Type B pancreatic cell (in vitro differentiated cells): Measurements from ENCODE around the gene N4BP2. TPM values are rescaled to one million over a fixed set of nuclear protein-coding genes. Genes with fewer than 3 reads are reported as not detected.
A peak's percentile ranks its signal among the peaks of the same experiment; 100 is the strongest.

Source experiments
- DNase-seq: peaks from one replicate; pipeline ENCODE4 v3.0.0; 2021; ENCODE audit warnings: mixed read lengths; ENCODE audit not compliant: unreplicated experiment; ENCODE audit errors: extremely low spot score
- H3K27ac Mint-ChIP-seq: 2 replicates; pipeline ENCODE4 v1.8.0; 2021; ENCODE audit warnings: mild to moderate bottlenecking, mixed read lengths
- H3K27me3 Mint-ChIP-seq: 2 replicates; pipeline ENCODE4 v1.8.0; 2021; ENCODE audit warnings: mixed read lengths
- H3K36me3 Mint-ChIP-seq: 2 replicates; pipeline ENCODE4 v1.8.0; 2021; ENCODE audit warnings: mixed read lengths
- H3K4me1 Mint-ChIP-seq: one replicate; pipeline ENCODE4 v1.8.0; 2021; ENCODE audit warnings: mixed read lengths; ENCODE audit not compliant: unreplicated experiment
- H3K4me3 Mint-ChIP-seq: 2 replicates; pipeline ENCODE4 v1.8.0; 2021; ENCODE audit warnings: mild to moderate bottlenecking, mixed read lengths
- H3K9me3 Mint-ChIP-seq: 2 replicates; pipeline ENCODE4 v1.8.0; 2021; ENCODE audit warnings: mixed read lengths
- total RNA-seq: library from RNA; stranded (reverse); gene quantifications from 2 replicates; pipeline ENCODE4 v1.2.1, GENCODE V29; 2021; ENCODE audit warnings: low replicate concordance
- TF ChIP-seq, protein P1 (sequence below): fragments of 200-600 bp; sonication (generic); conservative IDR thresholded peaks from 2 replicates; pipeline ENCODE4 v1.5.0; 2021; ENCODE audit warnings: antibody characterized with exemption, mild to moderate bottlenecking

Gene N4BP2
- total RNA-seq, 1 donor from 2014 or later, result 33.0 TPM

DNA sequence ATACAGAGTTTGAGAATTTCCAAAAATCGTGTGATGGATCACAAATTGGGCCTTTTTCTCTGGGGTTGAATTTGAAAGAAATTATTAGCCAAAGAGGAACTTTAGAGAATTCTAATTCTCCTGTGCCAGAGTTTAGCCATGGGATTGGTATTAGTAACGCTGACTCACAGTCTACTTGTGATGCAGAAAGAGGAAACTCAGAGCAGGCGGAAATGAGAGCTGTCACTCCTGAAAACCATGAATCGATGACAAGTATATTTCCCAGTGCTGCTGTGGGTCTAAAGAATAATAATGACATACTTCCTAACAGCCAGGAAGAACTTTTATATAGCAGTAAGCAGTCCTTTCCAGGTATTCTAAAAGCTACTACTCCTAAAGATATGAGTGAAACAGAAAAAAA is 64.9 kb downstream of the N4BP2 start:
- TF ChIP-seq, protein P1, sequence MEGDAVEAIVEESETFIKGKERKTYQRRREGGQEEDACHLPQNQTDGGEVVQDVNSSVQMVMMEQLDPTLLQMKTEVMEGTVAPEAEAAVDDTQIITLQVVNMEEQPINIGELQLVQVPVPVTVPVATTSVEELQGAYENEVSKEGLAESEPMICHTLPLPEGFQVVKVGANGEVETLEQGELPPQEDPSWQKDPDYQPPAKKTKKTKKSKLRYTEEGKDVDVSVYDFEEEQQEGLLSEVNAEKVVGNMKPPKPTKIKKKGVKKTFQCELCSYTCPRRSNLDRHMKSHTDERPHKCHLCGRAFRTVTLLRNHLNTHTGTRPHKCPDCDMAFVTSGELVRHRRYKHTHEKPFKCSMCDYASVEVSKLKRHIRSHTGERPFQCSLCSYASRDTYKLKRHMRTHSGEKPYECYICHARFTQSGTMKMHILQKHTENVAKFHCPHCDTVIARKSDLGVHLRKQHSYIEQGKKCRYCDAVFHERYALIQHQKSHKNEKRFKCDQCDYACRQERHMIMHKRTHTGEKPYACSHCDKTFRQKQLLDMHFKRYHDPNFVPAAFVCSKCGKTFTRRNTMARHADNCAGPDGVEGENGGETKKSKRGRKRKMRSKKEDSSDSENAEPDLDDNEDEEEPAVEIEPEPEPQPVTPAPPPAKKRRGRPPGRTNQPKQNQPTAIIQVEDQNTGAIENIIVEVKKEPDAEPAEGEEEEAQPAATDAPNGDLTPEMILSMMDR, result no peak
- Mint-ChIP-seq H3K27me3 (no peaks in the 10 kb centered on the region), H3K27ac (no peak overlapping the region), H3K4me3 (no peak overlapping the region), H3K36me3 (peaks cover 26% of the 10 kb centered on the region), H3K4me1 (no peaks in the 10 kb centered on the region), H3K9me3 (no peaks in the 10 kb centered on the region)
- DNase-seq, result no peak

- DNase-seq, result no peak
- H3K9me3 Mint-ChIP-seq, result no peaks in the 10 kb centered on the region
- H3K4me3 Mint-ChIP-seq, result no peak overlapping the region
- no peaks in the 10 kb centered on the region for H3K27me3 Mint-ChIP-seq
- H3K27ac Mint-ChIP-seq, result no peak overlapping the region
- no peaks in the 10 kb centered on the region for H3K4me1 Mint-ChIP-seq
- TF ChIP-seq, protein P1, result no peak
- peaks cover 22% of the 10 kb centered on the region for H3K36me3 Mint-ChIP-seq
These were observed 66.3 kb downstream of the N4BP2 start for GRCh38 chr4:40122941-40123340.

DNA sequence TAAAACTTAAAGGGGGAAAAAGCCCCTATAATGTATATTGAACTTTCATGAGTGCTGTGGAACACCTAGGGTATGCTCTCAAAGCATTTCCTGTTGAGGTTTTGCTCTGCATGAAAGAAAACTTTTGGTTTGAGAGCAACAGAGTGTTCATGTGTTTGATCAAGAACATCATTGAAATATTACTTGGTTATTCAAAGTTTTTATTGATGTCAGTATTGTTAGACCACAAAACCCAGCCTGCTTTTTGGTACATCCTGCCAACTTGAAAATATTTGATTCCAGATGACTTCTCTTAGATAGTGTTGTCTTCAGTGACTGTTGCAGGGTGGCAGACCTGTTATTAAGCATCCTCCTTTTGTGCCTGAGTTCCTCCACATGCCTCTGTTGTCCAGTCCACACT is 68.0 kb downstream of the N4BP2 start:
- H3K36me3 Mint-ChIP-seq, result peaks cover 17% of the 10 kb centered on the region
- no peaks in the 10 kb centered on the region for H3K4me1 Mint-ChIP-seq
- H3K4me3 Mint-ChIP-seq, result no peak overlapping the region
- H3K27me3 Mint-ChIP-seq, result no peaks in the 10 kb centered on the region
- TF ChIP-seq, protein P1, result no peak
- H3K27ac Mint-ChIP-seq, result peak overlapping the region; percentile 59
- no peaks in the 10 kb centered on the region for H3K9me3 Mint-ChIP-seq
- DNase-seq, result no peak

DNA sequence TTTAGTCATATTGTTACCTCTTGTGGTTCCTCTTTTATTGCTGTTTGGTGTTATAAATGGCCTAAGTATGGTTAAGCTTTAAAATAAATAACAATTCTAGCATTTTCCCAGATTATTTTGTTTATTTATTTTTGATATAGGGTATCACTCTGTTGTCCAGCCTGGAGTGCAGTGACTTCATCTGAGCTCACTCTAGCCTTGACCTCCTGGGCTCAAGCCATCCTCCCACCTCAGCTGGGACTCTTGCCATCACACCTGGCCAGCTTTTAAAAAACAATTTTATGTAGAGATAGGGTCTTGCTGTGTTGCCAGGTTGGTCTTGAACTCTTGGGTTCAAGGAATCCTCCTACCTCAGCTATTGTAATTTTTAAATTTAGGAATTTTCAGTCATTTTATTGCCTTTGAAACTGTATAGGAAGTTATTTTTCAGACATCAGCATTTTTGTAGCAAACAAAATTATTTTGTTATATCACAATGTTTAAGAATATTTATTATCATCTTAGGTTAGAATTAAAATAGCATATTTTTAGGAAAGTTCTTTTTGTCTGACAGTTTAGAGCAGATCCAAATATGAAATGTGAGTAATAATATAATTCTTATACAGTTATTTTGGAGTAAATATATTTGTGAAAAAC is 73.9 kb downstream of the N4BP2 start:
- H3K9me3 Mint-ChIP-seq, result no peaks in the 10 kb centered on the region
- DNase-seq, result no peak
- H3K36me3 Mint-ChIP-seq, result peaks cover 7% of the 10 kb centered on the region
- no peaks in the 10 kb centered on the region for H3K27me3 Mint-ChIP-seq
- no peaks in the 10 kb centered on the region for H3K4me1 Mint-ChIP-seq
- TF ChIP-seq, protein P1, result no peak
- H3K4me3 Mint-ChIP-seq, result no peak overlapping the region
- no peak overlapping the region for H3K27ac Mint-ChIP-seq

DNA sequence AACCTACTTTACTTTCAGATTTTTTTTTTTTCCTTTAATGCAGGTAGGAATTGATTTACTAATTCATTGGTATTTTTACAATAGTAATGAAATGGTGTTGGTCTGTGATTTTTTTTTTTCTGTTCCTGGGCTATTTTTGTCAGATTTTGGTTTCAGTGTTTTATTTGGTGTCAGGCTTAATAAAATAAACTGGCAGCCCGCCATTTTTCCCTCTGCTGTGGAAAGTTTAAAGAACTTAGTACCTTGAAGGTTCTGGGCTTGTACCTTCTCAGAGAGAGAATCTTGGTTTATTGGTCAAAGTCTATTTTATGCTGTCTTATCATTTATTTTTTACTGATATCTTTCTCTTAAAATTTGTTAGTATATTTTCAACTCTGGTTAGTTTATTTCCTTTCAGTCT is 76.2 kb downstream of the N4BP2 start:
- H3K4me1 Mint-ChIP-seq, result no peaks in the 10 kb centered on the region
- no peaks in the 10 kb centered on the region for H3K9me3 Mint-ChIP-seq
- no peak overlapping the region for H3K4me3 Mint-ChIP-seq
- H3K27ac Mint-ChIP-seq, result no peak overlapping the region
- peaks cover 26% of the 10 kb centered on the region for H3K36me3 Mint-ChIP-seq
- no peak for DNase-seq
- H3K27me3 Mint-ChIP-seq, result no peaks in the 10 kb centered on the region
- TF ChIP-seq, protein P1, result no peak
